NK-92 treated with Interleukin-12 subunit alpha and Interleukin-12 subunit beta, amount 100 ng/mL, for 24 hours (cell line): ENCODE measurements around the gene ALG11.
"Not testable (repeated sequence)": the region's sequence is repeated elsewhere in the genome, so short reads cannot be mapped to it uniquely, and the experiment has no call there.

Source experiments
- DNase-seq: peaks from one replicate; lab custom pipeline; 2025; lab: John Stamatoyannopoulos, UW

Gene ALG11

GRCh38 chr13:52029569-52029968, 17.4 kb downstream of the ALG11 start:
- DNase-seq: no peak

GRCh38 chr13:52030401-52030800, 18.2 kb downstream of the ALG11 start:
- DNase-seq: not testable (repeated sequence)

GRCh38 chr13:52033039-52033438, 20.8 kb downstream of the ALG11 start:
- DNase-seq: no peak

- no peak for DNase-seq
These were observed 22.5 kb downstream of the ALG11 start for GRCh38 chr13:52034616-52035226.

- no peak for DNase-seq
These were observed 23.8 kb downstream of the ALG11 start for GRCh38 chr13:52036037-52036436.

GRCh38 chr13:52043675-52044074, 31.5 kb downstream of the ALG11 start:
- no peak for DNase-seq

- DNase-seq: no peak
These were observed 35.3 kb downstream of the ALG11 start for GRCh38 chr13:52047463-52047862.

GRCh38 chr13:52048516-52048915, 36.3 kb downstream of the ALG11 start:
- no peak for DNase-seq

GRCh38 chr13:52051400-52051799, 39.2 kb downstream of the ALG11 start:
- no peak for DNase-seq

- no peak for DNase-seq
These were observed 41.3 kb downstream of the ALG11 start for GRCh38 chr13:52053460-52053859.

GRCh38 chr13:52061064-52061463, 48.9 kb downstream of the ALG11 start:
- DNase-seq: not testable (repeated sequence)

- no peak for DNase-seq
These were observed 49.4 kb downstream of the ALG11 start for GRCh38 chr13:52061587-52061986.

GRCh38 chr13:52067237-52067636, 55.0 kb downstream of the ALG11 start:
- no peak for DNase-seq

- DNase-seq: peak; percentile 19
These were observed 58.8 kb downstream of the ALG11 start for GRCh38 chr13:52070929-52071523.
